HG03095 (cell line): ENCODE data around the gene TCOF1.

Experiments used
- ATAC-seq: cut with Tn5 transposase; IDR thresholded peaks from one replicate; pipeline ENCODE4 v1.9.1; 2021; ENCODE audit warnings: moderate library complexity; ENCODE audit not compliant: unreplicated experiment

The TCOF1 gene, protein sequence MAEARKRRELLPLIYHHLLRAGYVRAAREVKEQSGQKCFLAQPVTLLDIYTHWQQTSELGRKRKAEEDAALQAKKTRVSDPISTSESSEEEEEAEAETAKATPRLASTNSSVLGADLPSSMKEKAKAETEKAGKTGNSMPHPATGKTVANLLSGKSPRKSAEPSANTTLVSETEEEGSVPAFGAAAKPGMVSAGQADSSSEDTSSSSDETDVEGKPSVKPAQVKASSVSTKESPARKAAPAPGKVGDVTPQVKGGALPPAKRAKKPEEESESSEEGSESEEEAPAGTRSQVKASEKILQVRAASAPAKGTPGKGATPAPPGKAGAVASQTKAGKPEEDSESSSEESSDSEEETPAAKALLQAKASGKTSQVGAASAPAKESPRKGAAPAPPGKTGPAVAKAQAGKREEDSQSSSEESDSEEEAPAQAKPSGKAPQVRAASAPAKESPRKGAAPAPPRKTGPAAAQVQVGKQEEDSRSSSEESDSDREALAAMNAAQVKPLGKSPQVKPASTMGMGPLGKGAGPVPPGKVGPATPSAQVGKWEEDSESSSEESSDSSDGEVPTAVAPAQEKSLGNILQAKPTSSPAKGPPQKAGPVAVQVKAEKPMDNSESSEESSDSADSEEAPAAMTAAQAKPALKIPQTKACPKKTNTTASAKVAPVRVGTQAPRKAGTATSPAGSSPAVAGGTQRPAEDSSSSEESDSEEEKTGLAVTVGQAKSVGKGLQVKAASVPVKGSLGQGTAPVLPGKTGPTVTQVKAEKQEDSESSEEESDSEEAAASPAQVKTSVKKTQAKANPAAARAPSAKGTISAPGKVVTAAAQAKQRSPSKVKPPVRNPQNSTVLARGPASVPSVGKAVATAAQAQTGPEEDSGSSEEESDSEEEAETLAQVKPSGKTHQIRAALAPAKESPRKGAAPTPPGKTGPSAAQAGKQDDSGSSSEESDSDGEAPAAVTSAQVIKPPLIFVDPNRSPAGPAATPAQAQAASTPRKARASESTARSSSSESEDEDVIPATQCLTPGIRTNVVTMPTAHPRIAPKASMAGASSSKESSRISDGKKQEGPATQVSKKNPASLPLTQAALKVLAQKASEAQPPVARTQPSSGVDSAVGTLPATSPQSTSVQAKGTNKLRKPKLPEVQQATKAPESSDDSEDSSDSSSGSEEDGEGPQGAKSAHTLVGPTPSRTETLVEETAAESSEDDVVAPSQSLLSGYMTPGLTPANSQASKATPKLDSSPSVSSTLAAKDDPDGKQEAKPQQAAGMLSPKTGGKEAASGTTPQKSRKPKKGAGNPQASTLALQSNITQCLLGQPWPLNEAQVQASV (N-terminal part only)

DNA sequence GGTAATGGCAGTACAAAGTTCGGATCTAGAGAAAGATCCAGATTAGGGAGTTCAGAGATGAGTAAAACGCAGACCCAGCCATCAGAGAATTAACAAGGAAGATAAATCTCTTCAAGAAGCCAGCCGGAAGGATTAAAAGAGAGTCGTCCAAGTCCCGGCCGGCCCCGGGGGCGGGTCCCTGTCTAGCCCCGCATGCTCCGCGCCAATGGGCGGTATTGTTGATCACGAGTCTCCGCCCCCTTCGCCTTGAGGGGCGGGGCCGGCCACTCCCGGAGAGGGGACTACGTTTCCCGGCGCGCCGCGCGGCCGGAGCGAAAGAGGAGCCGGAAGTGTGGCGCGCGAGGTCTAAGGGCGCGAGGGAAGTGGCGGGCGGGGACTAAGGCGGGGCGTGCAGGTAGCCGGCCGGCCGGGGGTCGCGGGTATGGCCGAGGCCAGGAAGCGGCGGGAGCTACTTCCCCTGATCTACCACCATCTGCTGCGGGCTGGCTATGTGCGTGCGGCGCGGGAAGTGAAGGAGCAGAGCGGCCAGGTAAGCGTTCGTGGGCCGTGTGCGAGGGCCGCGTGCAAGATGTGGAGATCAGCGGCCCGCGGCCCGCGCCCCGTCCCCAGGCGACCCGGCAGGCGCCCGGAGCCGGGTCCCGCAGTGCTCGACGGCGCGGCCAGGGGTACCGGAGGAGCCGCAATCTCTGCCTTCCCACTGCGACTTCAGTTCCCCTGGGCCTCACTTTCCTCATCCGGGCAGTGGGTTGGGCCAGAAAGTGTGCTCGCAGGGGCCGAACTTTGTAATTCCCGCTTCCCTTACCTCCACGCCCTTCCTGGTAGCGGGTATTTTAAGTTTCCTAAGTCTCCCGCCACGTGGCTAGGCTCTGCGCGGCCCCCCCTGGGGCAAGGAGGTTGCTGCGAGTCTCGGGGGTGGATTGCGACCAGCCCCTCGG, at the start of gene TCOF1:
TCOF1 (plus strand) TSS at position 372 of the 935 bp plus-strand sequence; CDS start at position 422, 50 bp downstream.
- peak; percentile 92 for ATAC-seq

DNA sequence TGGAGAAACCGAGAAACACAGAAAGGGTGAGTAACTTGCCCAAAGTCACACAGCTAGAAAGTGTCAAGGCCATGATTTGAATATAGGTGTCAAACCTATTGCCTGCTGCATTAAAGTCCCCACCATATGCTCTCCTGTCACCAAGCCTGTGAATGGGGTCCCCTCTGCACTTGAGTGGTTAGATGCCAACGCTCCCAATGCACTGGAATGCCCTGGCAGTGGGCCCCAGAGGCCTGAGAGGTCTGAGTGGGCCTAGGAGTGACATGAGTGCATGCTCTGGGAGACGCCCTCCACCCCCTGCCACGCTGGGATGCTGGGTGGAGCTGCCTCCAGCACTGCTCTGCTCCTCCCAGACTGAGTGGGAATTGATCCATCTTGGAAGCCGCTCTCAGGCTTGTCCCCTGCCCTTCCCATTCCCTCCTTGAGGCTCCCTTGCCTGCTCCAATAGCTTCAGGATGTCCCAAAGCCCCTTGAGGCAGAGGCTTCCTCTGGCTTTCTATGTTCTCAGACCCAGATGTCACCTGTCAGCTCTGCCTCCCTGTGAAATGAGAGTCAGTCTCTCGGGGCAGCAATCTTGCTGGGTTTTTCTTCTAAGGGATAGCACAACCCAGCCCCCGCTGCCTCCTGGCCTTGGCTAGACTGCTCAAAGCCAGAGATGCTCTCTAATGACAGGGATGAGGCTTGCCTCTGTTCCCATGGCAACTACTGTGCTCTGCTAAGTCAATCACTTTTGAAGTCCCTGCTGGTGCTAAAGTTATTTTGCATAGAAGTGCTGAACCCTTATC, 48.2 kb upstream of the TCOF1 start:
- ATAC-seq = no peak

DNA sequence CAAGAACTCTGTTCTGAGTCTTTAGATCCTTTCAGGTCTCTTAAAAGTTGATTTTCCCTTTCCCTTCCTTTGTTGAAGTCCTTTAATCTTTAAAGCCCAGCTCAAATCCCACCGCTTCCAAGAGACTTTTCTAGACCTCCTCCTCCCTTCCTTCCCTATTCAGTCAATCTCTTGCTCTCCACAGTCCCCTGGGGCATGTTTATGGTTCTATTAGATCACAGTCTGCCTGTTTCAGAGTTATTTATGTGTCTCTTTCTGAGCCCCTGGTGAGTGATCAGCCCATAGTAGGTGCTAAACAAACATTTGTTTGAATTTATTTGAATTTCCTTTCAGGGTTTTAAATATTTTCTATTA, 47.6 kb upstream of the TCOF1 start:
- no peak for ATAC-seq

DNA sequence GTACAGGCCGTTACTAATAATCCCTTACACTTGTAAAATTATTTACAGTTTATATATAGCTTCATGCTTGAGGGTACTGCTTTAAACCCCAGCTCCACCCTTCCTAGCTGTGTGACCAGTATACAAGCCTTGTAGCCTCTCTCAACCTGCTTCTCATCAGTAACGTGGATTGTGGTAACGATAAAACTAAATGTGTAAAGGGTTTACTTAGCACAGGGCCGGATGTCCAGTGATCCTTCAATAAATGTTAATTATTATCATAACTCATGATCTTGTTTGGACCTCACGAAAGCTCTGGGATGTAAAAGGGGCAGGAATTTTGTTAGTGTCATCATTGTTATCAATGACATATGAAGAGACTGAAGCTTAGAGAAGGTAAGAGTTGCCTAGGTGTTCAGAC, 47.3 kb upstream of the TCOF1 start:
- no peak for ATAC-seq

DNA sequence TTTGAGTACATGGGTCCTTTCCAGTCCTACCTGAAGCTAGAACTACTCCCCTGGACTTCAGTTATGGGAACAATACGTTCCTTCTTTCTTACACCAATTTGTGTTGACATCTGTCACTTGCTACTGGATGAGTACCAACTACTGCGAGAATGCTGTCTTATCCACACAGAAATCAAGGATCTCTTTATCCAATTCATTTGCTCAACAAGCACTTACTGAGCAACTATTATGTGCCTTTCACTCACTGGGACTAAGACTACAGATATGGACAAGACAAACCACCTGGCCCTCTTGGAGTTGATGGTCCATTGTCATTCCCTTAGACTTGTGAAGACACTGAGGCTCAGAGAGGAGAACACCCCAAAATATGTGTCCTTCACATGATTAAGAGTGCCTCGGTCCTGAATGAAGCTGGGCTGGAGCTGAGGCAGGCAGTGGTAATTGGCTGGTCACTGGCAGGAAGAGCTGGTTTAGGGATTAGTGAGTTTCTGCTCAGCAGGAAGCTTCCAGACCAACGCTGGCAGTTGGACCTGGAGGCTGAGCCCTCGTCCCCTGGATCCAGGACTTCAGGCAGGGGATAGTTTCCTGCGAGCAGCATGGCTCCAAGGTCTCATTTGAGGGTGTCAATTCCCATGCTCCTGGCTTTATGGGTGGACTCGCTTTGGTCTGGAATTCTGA, 46.3 kb upstream of the TCOF1 start:
- no peak for ATAC-seq

DNA sequence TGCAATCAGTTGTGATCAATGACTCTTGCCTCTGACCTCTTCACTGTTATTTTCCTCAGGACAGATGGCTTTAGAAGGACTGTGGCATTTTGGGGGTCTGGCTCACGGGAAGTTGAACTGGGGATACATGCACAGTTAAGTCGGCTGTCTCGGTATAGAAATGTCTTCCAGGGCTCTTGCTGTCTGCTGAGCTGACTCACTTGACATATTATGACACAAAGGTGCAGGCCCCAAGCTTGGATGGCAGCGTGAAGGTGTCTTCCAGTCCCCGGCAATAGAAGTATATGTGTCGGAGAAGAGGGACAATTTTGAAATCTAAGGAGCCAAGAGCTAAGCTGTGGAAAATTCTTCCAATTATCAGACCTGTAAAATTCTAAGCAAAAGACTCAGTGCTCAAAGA, 45.0 kb upstream of the TCOF1 start:
- ATAC-seq = no peak

- no peak for ATAC-seq
Observed at GRCh38 chr5:150313501-150313900, 44.0 kb upstream of the TCOF1 start.

DNA sequence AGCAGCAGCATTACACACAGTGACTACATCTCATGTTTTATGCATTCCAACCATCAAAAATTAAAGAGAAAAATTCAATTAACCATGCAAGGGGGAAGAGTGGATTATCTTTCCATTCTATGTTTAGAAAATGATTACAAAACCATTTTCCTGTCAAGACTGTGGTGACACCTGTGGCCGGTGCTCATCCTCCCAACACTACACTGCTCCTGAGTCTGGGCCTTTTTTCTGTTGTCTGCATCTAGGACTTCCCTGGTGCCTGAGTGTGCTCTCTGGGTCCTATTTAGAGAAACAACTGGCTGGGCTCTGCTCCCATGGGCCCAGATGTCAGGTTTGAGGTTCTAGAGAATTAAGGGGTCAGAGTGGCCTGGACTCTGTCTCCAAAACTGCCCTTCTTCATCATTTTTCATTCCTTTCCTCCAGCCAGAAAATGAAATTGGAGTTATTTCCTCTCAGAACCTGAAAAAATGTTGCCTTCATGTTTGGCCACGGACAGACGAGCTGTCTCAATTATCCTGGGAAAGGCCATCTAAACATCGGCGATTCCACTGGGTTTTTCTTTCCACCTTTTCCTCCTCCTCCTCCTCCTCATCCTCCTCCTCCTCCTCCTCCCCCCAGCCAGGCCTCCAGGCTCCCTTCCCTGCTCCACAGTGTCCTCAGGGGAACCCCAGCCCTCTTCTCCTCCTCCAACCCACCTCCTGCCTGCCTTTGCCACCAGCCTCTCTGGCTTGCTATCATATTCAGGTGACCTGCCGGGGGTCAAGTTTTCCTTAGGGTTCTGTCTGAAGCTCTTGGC, 43.4 kb upstream of the TCOF1 start:
- no peak for ATAC-seq

- no peak for ATAC-seq
Observed at GRCh38 chr5:150315245-150315644, 42.3 kb upstream of the TCOF1 start.

GRCh38 chr5:150316320-150316719, 41.2 kb upstream of the TCOF1 start:
- ATAC-seq = no peak

DNA sequence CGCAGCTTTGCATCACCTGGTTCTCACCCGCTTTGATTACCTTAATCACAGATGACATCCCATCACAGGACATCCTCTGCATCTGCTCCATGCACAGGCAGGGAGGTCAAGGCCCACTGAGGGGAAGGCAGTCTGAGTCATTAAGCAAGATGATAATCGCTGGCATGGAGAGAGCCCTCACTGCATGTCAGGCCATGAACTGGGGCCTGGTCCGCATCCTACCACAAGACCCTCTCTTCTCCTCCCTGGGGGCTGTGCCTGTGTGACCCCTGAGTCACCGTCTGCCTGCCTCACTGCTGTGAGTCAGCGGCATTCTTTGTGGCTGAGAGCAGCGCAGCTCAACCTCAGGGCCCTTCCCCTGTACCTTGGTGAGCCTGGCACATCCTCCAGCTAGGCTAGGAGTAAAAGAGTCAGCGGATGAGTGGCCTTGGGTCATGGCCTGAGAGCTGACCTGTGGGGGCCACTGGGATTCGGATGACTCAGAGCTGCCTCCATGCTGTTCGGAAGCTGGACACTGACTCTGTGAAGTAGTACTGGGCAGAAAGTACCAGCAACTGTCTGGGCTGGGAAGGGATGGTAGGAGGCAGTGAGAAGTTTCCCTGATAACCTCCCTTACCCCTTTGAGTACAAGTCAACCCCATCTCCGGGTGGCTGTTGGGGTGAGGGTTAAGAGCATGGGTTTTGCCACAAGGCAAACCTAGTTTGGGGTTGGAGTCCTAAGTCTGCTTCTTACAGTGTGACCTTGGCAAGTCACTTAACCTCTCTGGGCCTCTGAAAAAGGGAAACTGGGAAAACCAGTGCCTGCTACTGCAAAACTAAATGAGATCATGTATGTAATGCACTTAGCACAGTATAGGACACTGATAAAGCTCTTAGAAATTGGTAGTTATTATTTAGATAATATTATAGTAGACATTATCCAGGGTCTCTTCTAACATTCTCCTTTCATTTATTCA, 40.2 kb upstream of the TCOF1 start:
- no peak for ATAC-seq

DNA sequence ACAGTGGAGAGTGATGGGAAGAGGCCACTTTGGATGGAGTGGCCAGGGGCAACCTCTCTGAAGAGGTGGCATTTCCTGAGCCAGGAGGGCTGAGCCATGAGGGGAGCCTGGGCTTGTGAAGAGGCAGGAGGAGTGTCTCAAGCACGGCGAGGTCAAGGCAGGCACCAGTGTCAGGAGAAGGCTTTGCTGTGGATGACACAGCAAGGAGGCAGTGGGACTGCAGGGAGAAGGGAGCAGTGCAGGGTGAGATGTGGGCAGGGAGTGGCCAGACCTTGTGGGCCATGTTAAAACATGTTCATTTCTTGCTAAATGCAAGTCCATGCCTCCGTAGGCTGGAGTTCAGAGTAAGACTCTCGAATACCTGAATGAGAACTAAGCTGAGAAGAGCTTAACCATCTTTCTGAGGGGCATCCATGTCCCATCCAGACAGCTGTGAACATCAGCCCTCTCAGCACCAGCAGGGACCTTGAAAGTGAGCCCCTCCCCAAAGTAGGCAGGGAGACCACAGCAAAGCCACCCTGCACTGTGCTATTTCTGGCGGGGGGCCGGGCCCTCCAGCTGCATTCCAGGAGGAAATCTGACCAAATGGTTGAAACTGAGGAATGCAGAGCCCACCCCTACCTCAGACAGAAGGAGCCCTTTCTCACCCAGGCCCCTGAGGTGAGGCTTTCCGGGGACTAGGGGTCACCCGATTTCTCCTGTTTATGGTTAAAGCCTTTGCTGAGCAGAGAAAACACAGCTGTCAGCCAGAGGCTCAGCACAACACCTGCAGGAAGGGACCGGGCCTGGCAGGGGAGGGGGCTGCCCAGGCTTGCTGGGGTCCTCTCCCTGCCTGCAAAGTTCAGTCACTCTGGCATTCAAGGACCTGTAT, 38.6 kb upstream of the TCOF1 start:
- no peak for ATAC-seq

GRCh38 chr5:150319484-150319790, 38.1 kb upstream of the TCOF1 start:
- ATAC-seq = no peak

DNA sequence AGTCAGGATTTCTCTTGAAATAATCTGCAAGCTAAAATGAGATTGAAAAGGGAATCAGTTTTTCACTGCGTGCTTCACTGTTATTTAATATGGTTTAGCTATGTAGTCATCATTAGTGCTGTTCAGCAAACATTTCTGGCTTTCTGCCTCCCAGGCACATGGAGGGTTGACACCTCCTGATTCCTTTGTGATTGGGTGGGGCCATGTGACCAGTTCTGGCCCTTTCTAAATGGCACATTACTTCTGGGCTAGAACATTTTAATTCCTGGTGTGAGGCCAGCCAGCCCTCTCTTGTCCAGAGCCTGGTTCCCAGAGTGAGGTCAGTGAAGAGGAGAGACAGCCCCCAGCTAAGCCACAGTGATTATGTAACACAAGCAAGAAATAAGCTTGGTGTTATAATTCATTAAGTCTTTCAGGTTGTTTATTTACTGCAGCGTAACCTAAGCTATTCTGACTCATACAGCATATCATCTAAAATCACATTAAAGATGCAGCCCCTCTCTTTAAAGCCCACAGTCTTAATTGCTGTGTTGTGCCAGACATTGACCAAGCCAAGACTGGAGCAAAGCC, 37.4 kb upstream of the TCOF1 start:
- no peak for ATAC-seq

DNA sequence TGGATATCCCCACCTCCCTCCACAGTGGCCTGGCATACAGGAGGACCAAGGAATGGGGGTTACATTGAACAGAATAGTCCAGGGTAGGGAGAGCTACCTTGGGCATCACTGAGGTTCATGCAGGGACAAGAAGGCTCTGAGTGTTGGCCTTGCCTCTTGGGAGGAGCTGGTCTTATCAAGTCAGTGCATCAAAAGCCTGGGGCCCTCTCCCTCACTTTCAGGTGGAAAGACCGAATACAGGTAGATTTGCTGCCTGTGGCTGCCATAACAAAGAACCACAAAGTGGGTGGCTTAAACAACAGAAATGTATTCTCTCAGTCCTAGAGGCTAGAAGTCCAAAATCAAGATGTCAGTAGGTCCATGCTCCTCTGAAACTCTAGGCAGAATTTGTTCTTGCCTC, 36.3 kb upstream of the TCOF1 start:
- no peak for ATAC-seq

DNA sequence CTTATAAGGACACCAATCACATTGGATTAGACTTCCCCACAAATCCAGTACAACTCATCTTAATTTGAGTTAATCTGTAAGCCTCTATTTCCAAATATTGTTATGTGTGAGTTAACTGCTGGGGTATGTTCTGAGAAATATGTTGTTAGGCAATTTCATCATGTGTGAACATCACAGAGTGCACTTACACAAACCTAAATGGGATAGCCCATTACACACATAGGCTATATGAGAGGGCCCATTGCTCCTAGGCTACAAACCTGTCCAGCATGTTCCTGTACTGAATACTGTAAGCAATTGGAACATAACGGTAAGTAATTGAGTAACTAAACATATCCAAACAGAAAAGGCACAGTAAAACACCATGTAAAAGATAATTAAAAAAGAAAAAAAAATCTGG, 35.7 kb upstream of the TCOF1 start:
- no peak for ATAC-seq
